HG03066 (cell line): ENCODE data around the gene LRRC26.
"Not testable (repeated sequence)": the region's sequence is repeated elsewhere in the genome, so short reads cannot be mapped to it uniquely, and the experiment has no call there.

Experiments
- ATAC-seq: cut with Tn5 transposase; IDR thresholded peaks from one replicate; pipeline ENCODE4 v1.9.1; 2021; ENCODE audit warnings: low read depth; ENCODE audit not compliant: unreplicated experiment

LRRC26 gene

DNA sequence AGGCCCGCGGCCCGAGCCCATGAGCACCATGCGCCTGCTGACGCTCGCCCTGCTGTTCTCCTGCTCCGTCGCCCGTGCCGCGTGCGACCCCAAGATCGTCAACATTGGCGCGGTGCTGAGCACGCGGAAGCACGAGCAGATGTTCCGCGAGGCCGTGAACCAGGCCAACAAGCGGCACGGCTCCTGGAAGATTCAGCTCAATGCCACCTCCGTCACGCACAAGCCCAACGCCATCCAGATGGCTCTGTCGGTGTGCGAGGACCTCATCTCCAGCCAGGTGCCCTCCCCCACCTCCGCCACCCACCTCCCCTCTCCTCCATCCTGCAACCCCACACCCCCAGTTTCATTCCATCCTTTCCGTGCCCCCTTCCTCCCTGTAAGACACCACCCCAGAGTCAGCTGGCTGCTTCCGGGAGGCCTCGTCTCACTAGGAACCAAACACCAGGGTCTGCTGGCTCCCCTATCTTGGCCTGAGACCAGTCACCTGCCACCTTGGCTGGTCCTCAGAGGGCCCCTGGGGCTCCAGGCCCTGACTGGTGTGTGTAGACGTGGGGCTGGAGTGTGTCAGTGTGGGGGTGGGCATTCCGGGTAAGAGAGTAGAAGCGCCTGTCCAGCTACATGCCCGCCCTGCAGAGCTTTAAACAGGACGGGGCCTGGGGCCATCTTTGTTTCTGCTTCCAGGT, 30.2 kb downstream of the LRRC26 start:
- ATAC-seq = no peak

DNA sequence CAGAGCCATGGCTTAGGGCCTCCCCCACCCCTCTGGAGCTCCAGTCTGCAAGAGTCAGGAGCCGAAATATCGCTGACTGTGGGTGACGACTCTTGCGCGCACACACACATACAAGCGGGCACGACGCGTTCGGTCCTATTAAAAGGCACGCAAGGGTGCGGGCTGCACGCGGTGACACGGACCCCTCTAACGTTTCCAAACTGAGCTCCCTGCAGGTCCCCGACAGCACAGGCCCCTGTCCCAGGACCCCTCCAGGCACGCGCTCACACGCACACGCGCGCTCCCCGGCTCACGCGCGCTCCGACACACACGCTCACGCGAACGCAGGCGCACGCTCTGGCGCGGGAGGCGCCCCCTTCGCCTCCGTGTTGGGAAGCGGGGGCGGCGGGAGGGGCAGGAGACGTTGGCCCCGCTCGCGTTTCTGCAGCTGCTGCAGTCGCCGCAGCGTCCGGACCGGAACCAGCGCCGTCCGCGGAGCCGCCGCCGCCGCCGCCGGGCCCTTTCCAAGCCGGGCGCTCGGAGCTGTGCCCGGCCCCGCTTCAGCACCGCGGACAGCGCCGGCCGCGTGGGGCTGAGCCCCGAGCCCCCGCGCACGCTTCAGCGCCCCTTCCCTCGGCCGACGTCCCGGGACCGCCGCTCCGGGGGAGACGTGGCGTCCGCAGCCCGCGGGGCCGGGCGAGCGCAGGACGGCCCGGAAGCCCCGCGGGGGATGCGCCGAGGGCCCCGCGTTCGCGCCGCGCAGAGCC, 31.0 kb downstream of the LRRC26 start, which contains the start of gene GRIN1:
Gene GRIN1, plus strand, starts transcription at position 433 of the 746 bp plus-strand sequence. CDS start 333 bp downstream, outside the sequence.
- ATAC-seq = no peak

DNA sequence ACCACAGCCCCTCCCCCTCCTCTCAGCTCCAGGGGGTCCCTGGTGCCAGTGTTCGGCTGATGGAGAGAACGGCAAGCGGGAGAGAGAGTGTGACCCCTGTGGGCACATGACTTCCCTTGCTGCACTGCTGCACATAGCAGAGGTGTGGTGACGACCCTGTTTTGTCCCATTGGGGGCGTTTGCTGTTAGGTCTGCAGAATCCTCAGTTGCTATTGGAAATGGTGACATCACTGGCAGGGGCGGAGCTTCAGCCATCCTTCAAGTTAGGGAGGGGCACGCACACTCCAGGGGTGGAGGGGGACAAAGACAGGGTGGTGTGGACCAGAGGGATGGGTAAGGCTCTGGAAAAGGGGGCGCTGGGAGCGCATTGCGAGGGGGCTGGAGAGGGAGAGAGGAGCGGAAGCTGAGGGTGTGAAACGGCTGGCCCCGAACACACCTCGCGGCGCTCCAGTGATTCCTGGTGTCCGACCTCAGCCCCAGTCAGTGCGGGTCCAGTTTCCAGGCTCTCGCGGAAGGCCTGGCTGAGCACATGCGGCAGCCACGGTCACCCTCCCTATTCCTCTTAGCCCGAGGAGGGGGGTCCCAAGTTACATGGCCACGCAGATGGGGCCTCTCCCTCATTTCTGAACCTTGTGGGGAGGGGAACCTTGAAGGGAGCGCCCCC, 31.7 kb downstream of the LRRC26 start:
- ATAC-seq = no peak

DNA sequence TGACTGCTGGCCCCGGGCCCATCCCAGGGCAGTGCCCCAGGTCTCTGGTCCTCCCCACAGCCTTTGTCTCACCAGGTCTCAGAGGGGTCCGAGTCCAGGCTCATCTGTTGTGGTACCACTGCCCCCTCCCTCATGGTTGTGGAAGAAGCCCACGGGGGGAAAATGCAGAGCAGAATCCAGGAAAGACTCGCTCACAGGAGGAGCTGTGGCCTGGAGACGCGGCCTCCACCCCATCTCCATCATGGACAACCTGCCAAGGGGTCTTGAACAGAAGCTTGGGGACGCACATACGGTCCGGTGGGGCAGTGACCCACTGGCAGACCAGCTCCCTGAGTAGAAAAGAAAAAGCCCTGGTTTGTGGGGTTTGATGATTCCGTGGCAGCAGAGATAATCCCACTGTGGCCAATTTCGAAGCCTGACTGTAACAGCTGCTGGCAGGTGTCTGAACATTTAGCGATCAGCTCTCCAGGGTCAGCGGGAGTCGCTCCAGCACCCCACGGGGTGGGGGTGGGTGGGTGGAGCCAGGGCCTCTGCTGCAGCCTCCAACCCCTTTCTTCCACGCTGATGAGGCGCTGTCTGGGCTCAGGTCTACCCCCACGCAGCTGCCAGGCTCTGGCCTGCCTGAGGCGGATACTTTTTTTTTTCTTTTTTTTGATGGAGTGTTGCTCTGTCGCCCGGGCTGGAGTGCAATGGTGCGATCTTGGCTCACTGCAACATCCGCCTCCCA, 32.8 kb downstream of the LRRC26 start:
- no peak for ATAC-seq

DNA sequence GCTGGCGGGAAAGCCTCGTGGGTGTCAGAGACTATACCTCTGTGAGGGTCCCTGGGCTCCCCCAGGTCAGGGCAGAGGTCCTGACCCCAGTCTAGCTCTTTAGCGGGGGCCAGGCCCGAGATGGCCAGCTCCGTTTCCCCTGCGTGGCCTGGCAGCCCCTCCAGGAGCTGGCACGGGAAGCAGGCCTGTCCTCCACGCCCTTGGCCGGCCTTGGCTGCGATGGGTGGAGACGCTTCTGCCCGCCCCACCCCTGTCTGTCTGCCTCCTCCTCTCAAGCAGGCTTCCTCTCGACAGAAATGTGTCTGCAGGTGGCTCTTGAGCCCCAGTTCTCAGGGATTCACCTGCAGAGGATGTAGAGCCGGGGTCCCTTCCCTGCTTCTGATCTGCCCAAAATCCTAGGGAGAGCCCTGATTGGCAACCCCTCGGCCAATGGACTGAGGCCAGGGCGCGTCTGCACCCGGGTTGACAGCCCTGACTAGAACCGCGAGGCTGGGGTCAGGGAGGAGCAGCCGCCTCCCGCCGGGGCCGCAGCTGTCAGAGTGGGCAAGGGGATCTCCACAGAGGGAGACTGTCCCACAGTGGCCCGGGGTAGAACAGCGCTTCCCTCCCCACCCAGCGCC, 33.5 kb downstream of the LRRC26 start:
- ATAC-seq = no peak

DNA sequence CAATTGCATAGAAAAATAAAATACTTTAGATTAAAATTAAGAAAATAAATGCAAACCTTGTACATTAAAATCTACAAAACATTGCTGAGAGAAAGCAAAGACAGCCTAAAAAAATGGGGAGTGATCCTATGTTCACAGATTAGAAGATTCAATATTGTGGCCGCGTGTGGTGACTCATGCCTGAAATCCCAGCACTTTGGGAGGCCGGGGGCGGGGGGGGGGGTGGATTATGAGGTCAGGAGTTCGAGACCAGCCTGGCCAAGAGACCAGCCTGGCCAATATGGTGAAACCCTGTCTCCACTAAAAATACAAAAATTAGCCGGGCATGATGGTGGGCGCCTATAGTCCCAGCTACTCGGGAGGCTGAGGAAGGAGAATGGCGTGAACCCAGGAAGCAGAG, 34.7 kb downstream of the LRRC26 start:
- not testable (repeated sequence) for ATAC-seq

DNA sequence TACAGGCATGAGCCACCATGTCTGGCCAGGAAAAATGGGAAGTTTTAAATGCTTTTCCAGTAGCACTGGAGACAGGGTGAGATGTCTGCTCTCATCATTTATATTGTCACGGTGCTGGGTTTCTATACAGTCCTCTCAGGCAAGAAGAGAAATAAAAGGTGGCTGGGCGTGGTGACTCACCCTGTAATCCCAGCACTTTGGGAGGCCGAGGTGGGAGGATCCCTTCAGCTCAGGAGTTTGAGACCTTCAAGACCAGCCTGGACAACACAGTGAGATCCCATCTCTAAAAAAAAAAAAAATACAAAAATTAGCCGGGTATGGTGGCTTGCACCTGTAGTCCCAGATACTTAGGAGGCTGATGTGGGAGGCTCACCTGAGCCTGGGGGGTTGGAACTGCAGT, 35.7 kb downstream of the LRRC26 start:
- ATAC-seq = no peak

DNA sequence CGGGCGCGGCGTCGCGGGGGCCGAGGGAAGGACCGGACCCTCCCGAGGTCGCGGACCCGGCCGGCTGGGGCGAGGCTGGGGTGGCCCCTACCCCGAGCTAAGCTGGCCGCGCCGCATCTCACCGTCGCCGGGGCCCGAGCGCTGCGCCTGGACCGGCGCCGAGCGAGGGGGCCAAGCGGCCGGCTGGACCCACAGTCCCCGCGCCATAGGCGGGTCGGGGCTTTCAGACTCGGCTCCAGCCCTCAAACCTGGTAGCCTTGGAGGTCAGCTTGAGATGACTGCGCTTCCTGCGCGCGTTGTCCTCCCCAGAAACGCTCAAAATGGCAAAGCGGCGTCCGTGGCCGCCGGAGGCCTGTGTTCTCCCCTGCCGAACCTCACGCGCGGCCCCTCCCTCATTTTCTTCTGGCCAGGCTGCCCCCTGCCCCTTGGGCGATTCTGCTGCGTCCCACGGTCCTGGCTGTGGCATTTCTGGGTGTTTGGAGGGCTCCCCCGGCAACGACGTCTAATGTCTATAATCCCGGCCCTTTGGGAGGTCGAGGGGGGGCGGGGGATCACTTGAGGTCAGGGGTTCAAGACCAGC, 39.6 kb downstream of the LRRC26 start:
- peak; percentile 10 for ATAC-seq

DNA sequence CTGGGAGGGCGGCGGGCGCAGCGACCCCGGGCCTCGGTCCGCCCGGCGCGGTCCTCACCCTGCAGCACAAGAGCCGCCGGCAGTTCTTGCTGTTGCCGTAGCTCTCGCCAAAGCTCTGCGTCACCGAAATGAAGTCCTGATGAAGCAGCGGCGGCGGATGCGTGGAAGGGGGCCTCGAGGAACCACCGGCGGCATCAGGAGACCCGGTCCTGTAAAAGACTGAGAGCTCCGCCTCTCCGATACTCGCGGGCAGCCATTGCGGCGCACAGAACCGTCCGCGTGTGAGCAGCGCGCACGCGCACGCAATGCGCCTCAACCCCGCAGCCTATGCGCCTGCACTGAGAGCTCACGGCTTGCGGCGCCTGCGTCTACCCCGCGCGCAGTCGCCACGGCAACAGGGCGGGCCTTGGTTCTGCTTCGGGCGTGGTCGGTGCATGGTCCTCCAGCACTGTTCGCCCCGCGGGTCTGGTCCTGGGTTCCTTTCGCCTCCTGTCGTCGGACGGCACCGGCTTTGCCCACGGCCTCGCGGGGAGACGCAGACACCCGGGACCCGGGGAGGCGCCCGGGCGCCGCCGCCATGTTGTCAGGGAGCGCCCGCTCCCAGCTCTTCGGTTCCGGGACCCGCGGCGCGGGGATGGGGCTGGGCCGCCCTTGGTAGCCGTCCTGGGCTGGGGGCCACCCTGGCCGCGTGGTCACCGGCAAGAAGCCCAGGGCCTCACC, 40.2 kb downstream of the LRRC26 start:
- peak; percentile 83 for ATAC-seq

DNA sequence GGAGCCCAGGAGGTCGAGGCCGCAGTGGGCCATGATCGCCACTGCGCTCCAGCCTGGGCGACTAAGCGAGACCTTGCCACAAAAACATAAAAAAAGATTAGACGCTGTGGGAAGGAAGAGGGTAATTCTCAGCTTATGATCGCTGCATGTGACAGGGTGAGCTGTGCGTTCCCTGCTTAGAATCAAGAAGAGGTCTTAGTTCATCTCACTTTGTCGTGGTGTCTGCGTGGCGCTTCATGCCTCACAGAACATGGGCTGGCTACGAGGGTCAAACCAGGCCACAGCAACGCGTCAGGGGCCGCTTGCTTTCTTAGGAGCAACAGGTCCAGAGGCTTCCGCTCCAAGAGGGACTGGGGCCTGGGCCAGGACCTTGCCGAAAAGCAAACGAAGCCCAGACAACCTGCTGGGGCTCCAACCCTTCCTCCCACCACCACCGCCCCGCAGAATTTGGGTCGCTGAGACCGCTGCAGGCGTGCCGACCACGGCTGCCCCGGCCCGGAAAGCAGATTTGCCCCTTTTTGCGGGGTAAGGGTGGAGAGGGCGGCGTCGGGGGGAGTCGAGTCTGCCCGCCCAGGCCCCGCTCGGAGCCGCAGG, 40.9 kb downstream of the LRRC26 start:
- peak; percentile 12 for ATAC-seq

DNA sequence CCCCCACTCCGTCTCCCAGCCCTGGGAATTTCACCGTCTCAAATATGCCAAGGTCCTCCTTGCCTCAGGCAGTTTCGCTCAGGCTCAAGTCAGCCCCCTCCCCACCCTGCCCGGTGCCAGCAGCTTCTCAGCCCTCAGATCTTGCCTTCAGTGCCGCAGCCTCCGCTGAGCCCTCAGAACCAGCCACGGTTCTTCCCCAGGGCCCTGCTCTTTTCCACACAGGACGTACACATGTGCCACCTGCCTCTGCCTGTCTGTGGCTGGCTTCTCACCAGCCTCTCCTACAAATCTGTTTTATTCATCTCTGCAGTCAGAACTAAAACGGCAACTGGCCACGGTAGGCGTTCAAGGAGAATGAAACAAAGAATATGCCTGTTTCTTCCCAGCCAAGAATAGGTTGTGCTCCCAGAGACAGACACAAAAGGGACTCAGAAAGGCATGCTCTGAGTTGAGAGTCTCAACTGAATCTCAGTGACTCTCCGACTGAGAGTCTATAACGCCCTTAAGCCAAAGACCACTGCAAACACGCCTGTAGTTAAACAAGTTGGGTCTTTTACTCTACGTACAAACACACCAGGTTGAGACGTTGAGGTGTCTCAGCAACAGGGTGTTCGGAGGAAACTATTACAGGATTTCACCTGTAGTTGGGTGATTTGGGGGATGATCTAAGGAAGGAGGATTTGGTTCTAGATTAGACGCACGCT, 41.5 kb downstream of the LRRC26 start:
- no peak for ATAC-seq

DNA sequence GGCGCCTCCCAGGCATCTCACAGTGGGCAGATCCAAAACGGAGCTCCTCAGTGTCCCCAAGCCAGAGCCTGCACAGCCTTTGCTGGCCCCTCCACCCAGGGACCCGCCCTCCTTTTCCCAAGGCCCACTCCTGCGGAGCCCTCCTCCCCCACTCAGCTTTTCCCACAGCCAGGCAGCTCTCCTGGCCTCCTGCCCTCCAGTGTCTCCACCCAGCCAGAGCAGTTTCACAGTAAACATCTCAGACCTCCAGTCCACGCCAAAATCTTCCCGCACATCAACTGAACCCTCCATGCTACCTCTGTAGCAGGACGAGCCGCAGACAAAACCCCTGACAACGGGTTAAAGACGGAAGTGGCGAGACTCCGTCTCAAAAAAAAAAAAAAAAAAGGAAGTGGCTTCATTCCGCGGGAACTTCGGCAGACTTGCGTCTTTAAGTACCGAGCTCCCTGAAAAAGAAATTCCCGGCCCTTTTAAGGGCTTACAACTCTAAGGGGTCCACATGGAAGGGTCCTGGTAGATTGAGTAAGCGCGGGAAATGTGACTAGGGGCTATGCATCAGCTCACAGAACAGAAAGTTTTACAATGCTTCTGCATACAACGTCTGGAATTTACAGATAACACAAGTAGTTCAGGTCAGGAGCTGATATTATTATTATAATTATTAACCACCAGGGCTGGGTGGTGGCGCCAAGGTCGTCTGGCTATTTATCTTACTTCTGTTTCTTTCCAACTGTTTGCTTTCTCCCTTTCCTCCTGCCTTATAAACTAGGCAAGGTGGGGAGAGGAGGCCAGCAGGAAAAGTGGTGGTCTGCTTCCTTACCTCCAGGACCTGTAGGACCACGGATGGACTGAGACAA, 42.3 kb downstream of the LRRC26 start:
- no peak for ATAC-seq

DNA sequence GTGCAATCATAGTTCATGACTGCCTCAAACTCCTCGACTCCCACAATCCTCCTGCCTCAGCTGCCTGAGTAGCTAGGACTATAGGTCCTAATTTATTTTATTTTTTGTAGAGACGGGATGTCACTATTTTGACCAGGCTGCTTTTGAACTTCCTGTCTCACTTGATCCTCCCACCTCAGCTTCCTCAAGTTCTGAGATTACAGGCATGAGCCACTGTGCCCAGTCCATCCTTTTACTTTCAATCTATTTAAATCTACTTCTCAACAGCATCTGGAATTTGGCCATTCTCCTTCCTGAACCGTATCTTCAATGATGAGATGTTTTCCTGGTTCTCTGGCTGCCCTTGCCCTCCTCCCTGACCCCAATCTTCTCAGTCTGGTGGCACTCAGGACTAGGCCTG, 43.1 kb downstream of the LRRC26 start:
- no peak for ATAC-seq

DNA sequence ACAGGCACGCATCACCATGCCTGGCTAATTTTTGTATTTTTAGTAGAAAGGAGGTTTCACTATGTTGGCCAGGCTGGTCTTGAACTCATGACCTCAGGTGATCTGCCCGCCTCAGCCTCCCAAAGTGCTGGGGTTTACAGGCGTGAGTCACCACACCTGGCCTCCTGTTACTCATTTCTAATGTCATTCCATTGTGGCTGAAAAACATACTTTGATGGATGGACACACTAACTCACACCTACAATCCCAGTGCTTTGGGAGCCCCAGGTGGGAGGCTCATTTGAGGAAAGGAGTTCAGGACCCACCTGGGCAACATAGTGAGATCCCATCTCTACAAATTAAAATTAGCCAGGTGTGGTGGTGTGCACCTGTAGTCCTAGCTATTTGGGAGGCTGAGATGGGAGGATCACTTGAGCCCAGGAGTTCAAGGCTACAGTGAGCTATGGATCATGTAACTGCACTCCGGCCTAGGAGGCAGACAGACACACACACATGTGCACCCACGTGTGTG, 45.8 kb downstream of the LRRC26 start:
- ATAC-seq = not testable (repeated sequence)

DNA sequence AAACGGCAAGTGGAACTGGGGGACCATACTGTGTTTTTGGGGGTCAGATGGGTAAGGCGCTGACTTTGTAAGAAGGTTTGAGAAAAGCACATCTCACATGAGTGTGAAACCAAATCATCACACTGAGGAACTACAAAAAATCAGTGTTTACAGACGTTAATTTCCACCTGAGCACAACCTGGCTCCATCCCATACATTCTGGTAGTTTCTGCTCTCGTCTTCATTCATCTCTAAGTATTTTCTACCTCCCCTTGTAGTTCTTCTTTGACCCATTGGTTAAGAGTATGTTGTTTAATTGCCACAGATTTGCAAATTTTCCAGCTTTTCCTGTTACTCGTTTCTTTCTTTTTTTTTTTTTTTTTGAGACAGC, 46.4 kb downstream of the LRRC26 start:
- no peak for ATAC-seq

DNA sequence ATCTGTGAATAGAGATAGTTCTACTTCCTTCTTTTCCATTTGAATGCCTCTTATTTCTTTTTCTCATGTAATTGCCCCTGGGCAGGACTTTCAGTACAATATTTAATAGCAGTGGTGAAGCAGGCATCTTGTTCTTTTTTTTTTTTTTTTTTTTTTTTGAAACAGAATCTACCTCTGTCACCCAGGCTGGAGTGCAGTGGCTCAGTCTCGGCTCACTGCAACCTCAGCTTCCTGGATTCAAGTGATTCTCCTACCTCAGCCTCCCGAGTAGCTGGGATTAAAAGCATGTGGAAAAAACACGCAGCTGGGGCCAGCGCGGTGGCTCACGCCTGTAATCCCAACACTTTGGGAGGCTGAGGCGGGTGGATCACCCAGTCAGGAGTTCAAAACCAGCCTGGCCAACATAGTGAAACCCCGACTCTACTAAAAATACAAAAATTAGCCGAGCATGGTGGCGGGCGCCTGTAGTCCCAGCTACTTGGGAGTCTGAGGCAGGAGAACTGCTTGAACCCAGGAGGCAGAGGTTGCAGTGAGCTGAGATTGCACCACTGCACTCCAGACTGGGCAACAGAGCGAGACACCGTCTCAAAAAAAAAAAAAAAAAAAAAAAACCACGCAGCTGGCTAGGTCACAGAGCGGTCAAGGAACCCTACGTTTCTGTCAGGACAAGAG, 46.9 kb downstream of the LRRC26 start:
- not testable (repeated sequence) for ATAC-seq
